ENCODE data around the gene CDCA7L. TPM values are rescaled to one million over a fixed set of nuclear protein-coding genes. Genes with fewer than 3 reads are reported as not detected.
A peak's percentile ranks its signal among the peaks of the same experiment; 100 is the strongest.

Gene CDCA7L
- total RNA-seq, 1 donor from 2014 or later, result 14.7 TPM

GRCh38 chr7:21943436-21943835 is 2.3 kb downstream of the CDCA7L start:
- no peaks in the 10 kb centered on the region for H3K27me3 ChIP-seq (ENCODE audit: control insufficient read depth, insufficient read depth, low read length)
- H3K4me3 ChIP-seq (ENCODE audit: low read depth, low read length), result no peak overlapping the region
- DNase-seq (ENCODE audit: low read depth), result no peak
- H3K36me3 ChIP-seq (ENCODE audit: control insufficient read depth, insufficient read depth, low read length), result no peaks in the 10 kb centered on the region
- TF ChIP-seq CTCF (IDR thresholded peaks at IDR 0.05; ENCODE audit: insufficient read depth, low read length, poor library complexity, severe bottlenecking), result no peak

GRCh38 chr7:21942955-21943354 is 2.7 kb downstream of the CDCA7L start:
- no peak for TF ChIP-seq CTCF (IDR thresholded peaks at IDR 0.05; ENCODE audit: insufficient read depth, low read length, poor library complexity, severe bottlenecking)
- Histone ChIP-seq H3K36me3 (ENCODE audit: control insufficient read depth, insufficient read depth, low read length) (no peaks in the 10 kb centered on the region), H3K4me3 (ENCODE audit: low read depth, low read length) (no peak overlapping the region), H3K27me3 (ENCODE audit: control insufficient read depth, insufficient read depth, low read length) (no peaks in the 10 kb centered on the region)
- DNase-seq (ENCODE audit: low read depth), result no peak

- Histone ChIP-seq H3K36me3 (ENCODE audit: control insufficient read depth, insufficient read depth, low read length) (no peaks in the 10 kb centered on the region), H3K4me3 (ENCODE audit: low read depth, low read length) (no peak overlapping the region), H3K27me3 (ENCODE audit: control insufficient read depth, insufficient read depth, low read length) (no peaks in the 10 kb centered on the region)
- no peak for TF ChIP-seq CTCF (IDR thresholded peaks at IDR 0.05; ENCODE audit: insufficient read depth, low read length, poor library complexity, severe bottlenecking)
- no peak for DNase-seq (ENCODE audit: low read depth)
Measured at GRCh38 chr7:21941611-21942141, 4.0 kb downstream of the CDCA7L start.

- no peaks in the 10 kb centered on the region for H3K36me3 ChIP-seq (ENCODE audit: control insufficient read depth, insufficient read depth, low read length)
- H3K27me3 ChIP-seq (ENCODE audit: control insufficient read depth, insufficient read depth, low read length), result no peaks in the 10 kb centered on the region
- TF ChIP-seq CTCF (IDR thresholded peaks at IDR 0.05; ENCODE audit: insufficient read depth, low read length, poor library complexity, severe bottlenecking), result no peak
- no peak for DNase-seq (ENCODE audit: low read depth)
- H3K4me3 ChIP-seq (ENCODE audit: low read depth, low read length), result no peak overlapping the region
Measured at GRCh38 chr7:21939858-21940372, 5.8 kb downstream of the CDCA7L start.

GRCh38 chr7:21939136-21939857 is 6.4 kb downstream of the CDCA7L start:
- Histone ChIP-seq H3K27me3 (ENCODE audit: control insufficient read depth, insufficient read depth, low read length) (no peaks in the 10 kb centered on the region), H3K4me3 (ENCODE audit: low read depth, low read length) (no peak overlapping the region), H3K36me3 (ENCODE audit: control insufficient read depth, insufficient read depth, low read length) (no peaks in the 10 kb centered on the region)
- peak; percentile 61 for DNase-seq (ENCODE audit: low read depth)
- no peak for TF ChIP-seq CTCF (IDR thresholded peaks at IDR 0.05; ENCODE audit: insufficient read depth, low read length, poor library complexity, severe bottlenecking)

Measured in kidney epithelial cell (primary cell).